KMS-11 (cell line): ENCODE data around the gene DPF3.

ENCODE experiments used
- H2AFZ ChIP-seq: fragments of 200-600 bp; sonication (generic); 2 replicates; pipeline ENCODE4 v1.6.1; 2016; ENCODE audit warnings: antibody characterized with exemption, mixed run types, low read depth
- H3K27ac ChIP-seq: fragments of 200-600 bp; sonication (generic); 2 replicates; pipeline ENCODE4 v1.6.1; 2016; ENCODE audit warnings: mild to moderate bottlenecking, mixed run types
- H3K27me3 ChIP-seq: fragments of 200-600 bp; sonication (generic); 2 replicates; pipeline ENCODE4 v1.6.1; 2017; ENCODE audit warnings: mild to moderate bottlenecking, low read depth, mixed run types, moderate library complexity; ENCODE audit not compliant: insufficient read depth
- H3K36me3 ChIP-seq: fragments of 200-600 bp; sonication (generic); 2 replicates; pipeline ENCODE4 v1.6.1; 2017; ENCODE audit warnings: mild to moderate bottlenecking, mixed run types; ENCODE audit not compliant: insufficient read depth
- H3K4me1 ChIP-seq: fragments of 200-600 bp; sonication (generic); 2 replicates; pipeline ENCODE4 v1.6.1; 2016; ENCODE audit warnings: mild to moderate bottlenecking, low read depth, mixed run types; ENCODE audit not compliant: poor library complexity, severe bottlenecking
- H3K4me2 ChIP-seq: fragments of 200-600 bp; sonication (generic); 2 replicates; pipeline ENCODE4 v1.7.0; 2016; ENCODE audit warnings: mild to moderate bottlenecking, mixed run types
- H3K4me3 ChIP-seq: fragments of 200-600 bp; sonication (generic); IDR thresholded peaks from 2 replicates; pipeline ENCODE4 v1.6.1; 2017; ENCODE audit warnings: low read depth, low read length, mixed read lengths; ENCODE audit not compliant: insufficient read depth
- H3K79me2 ChIP-seq: fragments of 200-600 bp; sonication (generic); 2 replicates; pipeline ENCODE4 v1.6.1; 2016; ENCODE audit warnings: low read depth, mixed run types; ENCODE audit not compliant: insufficient read depth
- H3K9ac ChIP-seq: fragments of 200-600 bp; sonication (generic); 2 replicates; pipeline ENCODE4 v1.6.1; 2016; ENCODE audit warnings: mild to moderate bottlenecking, mixed run types
- H4K20me1 ChIP-seq: fragments of 200-600 bp; sonication (generic); 2 replicates; pipeline ENCODE4 v1.6.1; 2016; ENCODE audit warnings: mild to moderate bottlenecking, mixed run types; ENCODE audit not compliant: insufficient read depth
- TF ChIP-seq, protein P1 (sequence below): fragments of 200-600 bp; sonication (generic); conservative IDR thresholded peaks from 2 replicates; pipeline ENCODE4 v1.6.1; 2017; ENCODE audit warnings: low read depth, mild to moderate bottlenecking, antibody characterized with exemption, low read length, moderate library complexity, mixed read lengths

The DPF3 gene

DNA sequence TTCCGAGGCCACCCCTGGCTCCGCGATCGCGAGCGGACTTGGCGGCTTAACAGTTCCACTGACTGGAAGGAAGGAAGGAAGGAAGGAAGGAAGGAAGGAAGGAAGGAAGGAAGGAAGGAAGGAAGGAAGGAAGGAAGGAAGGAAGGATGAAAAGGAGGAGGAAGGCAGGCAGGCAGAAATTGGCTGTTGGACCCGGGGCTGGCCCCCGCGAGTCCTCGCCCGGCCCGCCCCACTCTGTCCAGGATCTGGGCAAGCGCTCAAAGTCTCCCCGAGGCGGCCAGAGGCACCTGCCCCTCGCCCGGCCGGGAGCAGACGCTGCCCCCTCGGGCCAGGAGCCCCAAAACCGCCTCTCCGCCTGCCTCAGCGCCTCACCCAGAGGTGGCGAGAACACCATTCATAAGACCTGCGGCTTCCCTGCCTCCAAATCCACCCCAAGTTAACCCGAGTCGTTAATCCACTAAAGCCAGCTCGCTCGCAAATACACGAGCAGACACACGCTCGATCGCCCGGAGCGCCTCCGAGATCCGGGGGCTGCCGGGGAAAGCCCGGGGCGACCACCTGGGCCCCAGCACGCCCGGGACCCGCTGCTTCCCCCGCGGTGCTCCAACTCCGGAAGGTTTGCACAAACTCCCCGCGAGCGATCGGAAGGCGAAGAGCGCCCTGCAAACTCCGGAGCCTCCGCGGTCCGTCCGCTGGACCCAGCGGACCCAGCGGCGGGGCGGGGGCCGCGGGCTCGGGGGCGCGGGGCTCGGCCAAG is 844 bp downstream of the DPF3 start:
- Histone ChIP-seq H3K9ac (peak overlapping the region; percentile 59), H3K27me3 (no peaks in the 10 kb centered on the region), H4K20me1 (no peaks in the 10 kb centered on the region), H3K4me1 (peaks cover 41% of the 10 kb centered on the region), H3K79me2 (peaks cover 23% of the 10 kb centered on the region; the same call in 1 of the 2 replicates), H3K4me3 (no peak overlapping the region), H3K36me3 (no peaks in the 10 kb centered on the region), H2AFZ (peak overlapping the region; percentile 69; the same call in 1 of the 2 replicates), H3K27ac (no peak overlapping the region; the same call in 1 of the 2 replicates), H3K4me2 (peak overlapping the region; percentile 54; the same call in 1 of the 2 replicates)
- TF ChIP-seq, protein P1, sequence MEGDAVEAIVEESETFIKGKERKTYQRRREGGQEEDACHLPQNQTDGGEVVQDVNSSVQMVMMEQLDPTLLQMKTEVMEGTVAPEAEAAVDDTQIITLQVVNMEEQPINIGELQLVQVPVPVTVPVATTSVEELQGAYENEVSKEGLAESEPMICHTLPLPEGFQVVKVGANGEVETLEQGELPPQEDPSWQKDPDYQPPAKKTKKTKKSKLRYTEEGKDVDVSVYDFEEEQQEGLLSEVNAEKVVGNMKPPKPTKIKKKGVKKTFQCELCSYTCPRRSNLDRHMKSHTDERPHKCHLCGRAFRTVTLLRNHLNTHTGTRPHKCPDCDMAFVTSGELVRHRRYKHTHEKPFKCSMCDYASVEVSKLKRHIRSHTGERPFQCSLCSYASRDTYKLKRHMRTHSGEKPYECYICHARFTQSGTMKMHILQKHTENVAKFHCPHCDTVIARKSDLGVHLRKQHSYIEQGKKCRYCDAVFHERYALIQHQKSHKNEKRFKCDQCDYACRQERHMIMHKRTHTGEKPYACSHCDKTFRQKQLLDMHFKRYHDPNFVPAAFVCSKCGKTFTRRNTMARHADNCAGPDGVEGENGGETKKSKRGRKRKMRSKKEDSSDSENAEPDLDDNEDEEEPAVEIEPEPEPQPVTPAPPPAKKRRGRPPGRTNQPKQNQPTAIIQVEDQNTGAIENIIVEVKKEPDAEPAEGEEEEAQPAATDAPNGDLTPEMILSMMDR = no peak

DNA sequence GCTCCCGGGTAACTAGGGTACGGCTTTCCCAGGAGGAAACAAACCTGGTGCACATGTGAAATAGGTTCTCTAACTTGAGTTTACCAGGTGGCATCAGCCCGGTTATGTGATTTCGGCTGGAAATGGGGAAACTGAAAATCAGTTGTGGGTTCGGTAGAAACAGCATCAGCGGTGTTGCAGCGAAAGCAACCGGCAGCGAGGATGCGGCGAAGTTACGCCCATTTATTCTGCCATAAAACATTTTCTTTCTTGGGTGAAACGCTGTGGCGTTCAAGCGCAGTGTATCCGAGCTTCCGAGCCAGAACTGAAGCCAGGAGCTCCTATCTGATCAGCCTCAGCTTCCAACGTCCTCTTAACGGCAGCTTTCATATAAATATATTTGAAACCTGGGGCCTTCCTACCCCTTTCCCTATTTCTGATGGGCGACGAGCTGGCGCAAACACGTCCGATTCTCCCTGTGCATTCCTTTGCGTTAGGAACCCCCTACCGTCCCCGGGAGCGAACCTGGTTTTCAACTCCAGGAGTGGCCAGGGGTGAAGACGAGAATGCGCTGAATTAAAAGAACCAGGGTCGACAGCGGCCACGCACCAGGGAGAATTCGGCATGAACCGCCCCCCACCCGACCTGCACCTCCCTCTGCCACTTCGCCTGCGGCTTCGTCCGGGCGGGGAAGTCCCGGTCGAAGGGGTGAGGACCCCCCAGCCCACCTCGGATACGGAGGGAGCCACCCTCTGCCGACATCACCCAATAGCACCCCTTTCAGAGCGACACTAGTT is 1.6 kb downstream of the DPF3 start:
- no peaks in the 10 kb centered on the region for H3K27me3 ChIP-seq

GRCh38 chr14:72891666-72892102 is 2.2 kb downstream of the DPF3 start:
- Histone ChIP-seq H3K27me3 (no peaks in the 10 kb centered on the region), H2AFZ (no peak overlapping the region), H3K27ac (no peak overlapping the region), H3K4me3 (no peak overlapping the region), H4K20me1 (no peaks in the 10 kb centered on the region), H3K4me2 (peak overlapping the region; percentile 54; the same call in 1 of the 2 replicates), H3K4me1 (peaks cover 55% of the 10 kb centered on the region), H3K36me3 (no peaks in the 10 kb centered on the region), H3K9ac (no peak overlapping the region), H3K79me2 (peaks cover 37% of the 10 kb centered on the region; the same call in 1 of the 2 replicates)
- TF ChIP-seq, protein P1 = no peak

More for the DNA sequence above, 1.6 kb downstream of the DPF3 start:
- peak overlapping the region; percentile 54 for H3K4me2 ChIP-seq
- peak overlapping the region; percentile 59; the same call in 1 of the 2 replicates for H3K9ac ChIP-seq
- no peaks in the 10 kb centered on the region for H4K20me1 ChIP-seq
- H2AFZ ChIP-seq = peak overlapping the region; percentile 18
- TF ChIP-seq, protein P1 = no peak
- H3K79me2 ChIP-seq = peaks cover 30% of the 10 kb centered on the region; the same call in 1 of the 2 replicates
- no peak overlapping the region for H3K27ac ChIP-seq
- peaks cover 49% of the 10 kb centered on the region for H3K4me1 ChIP-seq
- H3K36me3 ChIP-seq = no peaks in the 10 kb centered on the region
- no peak overlapping the region for H3K4me3 ChIP-seq

GRCh38 chr14:72889366-72889765 is 4.5 kb downstream of the DPF3 start:
- Histone ChIP-seq H3K36me3 (no peaks in the 10 kb centered on the region), H4K20me1 (no peaks in the 10 kb centered on the region), H3K27ac (peak overlapping the region; percentile 67), H3K27me3 (no peaks in the 10 kb centered on the region), H3K9ac (peak overlapping the region; percentile 11; the same call in 1 of the 2 replicates), H3K4me2 (peak overlapping the region; percentile 85), H3K4me3 (no peak overlapping the region), H3K4me1 (peaks cover 60% of the 10 kb centered on the region), H3K79me2 (peaks cover 49% of the 10 kb centered on the region; the same call in 1 of the 2 replicates), H2AFZ (peak overlapping the region; percentile 9; the same call in 1 of the 2 replicates)
- TF ChIP-seq, protein P1 = no peak
